ENCODE measurements around the gene NEUROD2.
A peak's percentile ranks its signal among the peaks of the same experiment; 100 is the strongest.

NEUROD2 gene

GRCh38 chr17:39621523-39622379 lies 14.0 kb upstream of the NEUROD2 start:
- DNase-seq (ENCODE audit: low read depth) = peak; percentile 48
- TF ChIP-seq CTCF (IDR thresholded peaks at IDR 0.05; ENCODE audit: low read depth, low read length, missing control alignments) = peak; percentile 100
- no peak overlapping the region for H3K4me3 ChIP-seq (ENCODE audit: low read depth, low read length)
- in situ Hi-C loops (cut with HindIII; ENCODE audit: low sequenced_read_pairs) = no loop called here

GRCh38 chr17:39619786-39620101 lies 12.0 kb upstream of the NEUROD2 start:
- in situ Hi-C loops (cut with HindIII; ENCODE audit: low sequenced_read_pairs) = no loop called here
- H3K4me3 ChIP-seq (ENCODE audit: low read depth, low read length) = no peak overlapping the region
- no peak for TF ChIP-seq CTCF (IDR thresholded peaks at IDR 0.05; ENCODE audit: low read depth, low read length, missing control alignments)
- no peak for DNase-seq (ENCODE audit: low read depth)

- no peak for TF ChIP-seq CTCF (IDR thresholded peaks at IDR 0.05; ENCODE audit: low read depth, low read length, missing control alignments)
- no peak overlapping the region for H3K4me3 ChIP-seq (ENCODE audit: low read depth, low read length)
- in situ Hi-C loops (cut with HindIII; ENCODE audit: low sequenced_read_pairs) = no loop called here
- no peak for DNase-seq (ENCODE audit: low read depth)
These were observed 11.5 kb upstream of the NEUROD2 start for GRCh38 chr17:39618956-39619785.

- peak overlapping the region; percentile 45 for H3K4me3 ChIP-seq (ENCODE audit: low read depth, low read length)
- no peak for DNase-seq (ENCODE audit: low read depth)
- in situ Hi-C loops (cut with HindIII; ENCODE audit: low sequenced_read_pairs) = no loop called here
- TF ChIP-seq CTCF (IDR thresholded peaks at IDR 0.05; ENCODE audit: low read depth, low read length, missing control alignments) = no peak
These were observed 10.7 kb upstream of the NEUROD2 start for GRCh38 chr17:39618246-39618913.

- no peak for DNase-seq (ENCODE audit: low read depth)
- peak overlapping the region; percentile 45 for H3K4me3 ChIP-seq (ENCODE audit: low read depth, low read length)
- in situ Hi-C loops (cut with HindIII; ENCODE audit: low sequenced_read_pairs) = no loop called here
- no peak for TF ChIP-seq CTCF (IDR thresholded peaks at IDR 0.05; ENCODE audit: low read depth, low read length, missing control alignments)
These were observed 9.9 kb upstream of the NEUROD2 start for GRCh38 chr17:39617446-39618245.

- H3K4me3 ChIP-seq (ENCODE audit: low read depth, low read length) = no peak overlapping the region
These were observed 9.4 kb upstream of the NEUROD2 start for GRCh38 chr17:39617100-39617445.

More at GRCh38 chr17:39617100-39617445, 9.4 kb upstream of the NEUROD2 start:
- no peak for TF ChIP-seq CTCF (IDR thresholded peaks at IDR 0.05; ENCODE audit: low read depth, low read length, missing control alignments)
- no peak for DNase-seq (ENCODE audit: low read depth)
- in situ Hi-C loops (cut with HindIII; ENCODE audit: low sequenced_read_pairs) = no loop called here

Data from astrocyte of the cerebellum (primary cell).